SK-N-SH treated with all-trans-retinoic acid at 6 μM for 48 hours (cell line): ENCODE data around the gene IGF2R.

Experiments used
- ATAC-seq: fragments of 200-7000 bp; cut with Tn5 transposase; 3 replicates; pipeline ENCODE4 v1.9.1; 2020; ENCODE audit warnings: mild to moderate bottlenecking, moderate library complexity
- ARNTL ChIP-seq: fragments of 450-650 bp; formaldehyde crosslinking; IDR thresholded peaks from 2 replicates; pipeline ENCODE4 v1.5.0; 2020; ENCODE audit warnings: low read depth, mild to moderate bottlenecking, moderate library complexity, borderline replicate concordance
- BACH2 ChIP-seq: fragments of 250-450 bp; sonication (Bioruptor Pico); IDR thresholded peaks from 2 replicates; pipeline ENCODE4 v1.9.0; 2021; ENCODE audit warnings: mild to moderate bottlenecking, borderline replicate concordance
- CSDC2 ChIP-seq: fragments of 250-450 bp; sonication (Bioruptor Pico); IDR thresholded peaks from 2 replicates; pipeline ENCODE4 v1.5.0; 2020; ENCODE audit warnings: mild to moderate bottlenecking, moderate library complexity
- CSRNP3 ChIP-seq: fragments of 250-450 bp; sonication (Bioruptor Pico); IDR thresholded peaks from 2 replicates; pipeline ENCODE4 v1.5.1; 2021; ENCODE audit warnings: mild to moderate bottlenecking, moderate library complexity
- ESRRG ChIP-seq: fragments of 250-450 bp; sonication (Bioruptor Pico); IDR thresholded peaks from 2 replicates; pipeline ENCODE4 v1.6.1; 2021; ENCODE audit warnings: mild to moderate bottlenecking
- GLIS3 ChIP-seq: fragments of 250-450 bp; sonication (Bioruptor Pico); IDR thresholded peaks from 2 replicates; pipeline ENCODE4 v1.5.0; 2020; ENCODE audit warnings: mild to moderate bottlenecking, moderate library complexity
- ISL1 ChIP-seq: fragments of 250-450 bp; sonication (Bioruptor Pico); IDR thresholded peaks from 2 replicates; pipeline ENCODE4 v2.1.2; 2022; ENCODE audit warnings: mild to moderate bottlenecking, moderate library complexity
- OSR1 ChIP-seq: fragments of 250-450 bp; sonication (Bioruptor Pico); IDR thresholded peaks from 2 replicates; pipeline ENCODE4 v1.8.0; 2022; ENCODE audit warnings: moderate library complexity, mild to moderate bottlenecking, inconsistent platforms
- PATZ1 ChIP-seq: fragments of 250-450 bp; sonication (Bioruptor Pico); IDR thresholded peaks from 2 replicates; pipeline ENCODE4 v1.8.0; 2020; ENCODE audit warnings: mild to moderate bottlenecking, moderate library complexity, borderline replicate concordance
- RARB ChIP-seq: fragments of 250-450 bp; sonication (Bioruptor Pico); IDR thresholded peaks from 2 replicates; pipeline ENCODE4 v1.8.0; 2021; ENCODE audit warnings: mild to moderate bottlenecking, moderate library complexity
- SNAI2 ChIP-seq: fragments of 250-450 bp; sonication (Bioruptor Pico); IDR thresholded peaks from 2 replicates; pipeline ENCODE4 v1.5.0; 2020; ENCODE audit warnings: mild to moderate bottlenecking, moderate library complexity
- TOX ChIP-seq: fragments of 250-450 bp; sonication (Bioruptor Pico); IDR thresholded peaks from 2 replicates; pipeline ENCODE4 v1.8.0; 2021; ENCODE audit warnings: mild to moderate bottlenecking, moderate library complexity, borderline replicate concordance
- TSHZ2 ChIP-seq: fragments of 250-450 bp; sonication (Bioruptor Pico); IDR thresholded peaks from 2 replicates; pipeline ENCODE4 v1.5.0; 2020; ENCODE audit warnings: mild to moderate bottlenecking, moderate library complexity
- ZC3H10 ChIP-seq: fragments of 250-450 bp; sonication (Bioruptor Pico); IDR thresholded peaks from 2 replicates; pipeline ENCODE4 v1.5.1; 2021; ENCODE audit warnings: mild to moderate bottlenecking, moderate library complexity
- ZFP30 ChIP-seq: fragments of 450-650 bp; formaldehyde crosslinking; IDR thresholded peaks from 2 replicates; pipeline ENCODE4 v1.5.0; 2022; ENCODE audit warnings: mild to moderate bottlenecking, moderate library complexity
- ZNF70 ChIP-seq: fragments of 450-650 bp; formaldehyde crosslinking; IDR thresholded peaks from 2 replicates; pipeline ENCODE4 v1.5.0; 2020; ENCODE audit warnings: mild to moderate bottlenecking, moderate library complexity
- ZNF8 ChIP-seq: fragments of 450-650 bp; formaldehyde crosslinking; IDR thresholded peaks from 2 replicates; pipeline ENCODE4 v1.5.0; 2020; ENCODE audit warnings: mild to moderate bottlenecking, moderate library complexity
- TF ChIP-seq, protein P1 (sequence below): fragments of 250-450 bp; sonication (Bioruptor Pico); IDR thresholded peaks from 2 replicates; pipeline ENCODE4 v1.5.1; 2020; ENCODE audit warnings: low read depth, mild to moderate bottlenecking, moderate library complexity

IGF2R gene

DNA sequence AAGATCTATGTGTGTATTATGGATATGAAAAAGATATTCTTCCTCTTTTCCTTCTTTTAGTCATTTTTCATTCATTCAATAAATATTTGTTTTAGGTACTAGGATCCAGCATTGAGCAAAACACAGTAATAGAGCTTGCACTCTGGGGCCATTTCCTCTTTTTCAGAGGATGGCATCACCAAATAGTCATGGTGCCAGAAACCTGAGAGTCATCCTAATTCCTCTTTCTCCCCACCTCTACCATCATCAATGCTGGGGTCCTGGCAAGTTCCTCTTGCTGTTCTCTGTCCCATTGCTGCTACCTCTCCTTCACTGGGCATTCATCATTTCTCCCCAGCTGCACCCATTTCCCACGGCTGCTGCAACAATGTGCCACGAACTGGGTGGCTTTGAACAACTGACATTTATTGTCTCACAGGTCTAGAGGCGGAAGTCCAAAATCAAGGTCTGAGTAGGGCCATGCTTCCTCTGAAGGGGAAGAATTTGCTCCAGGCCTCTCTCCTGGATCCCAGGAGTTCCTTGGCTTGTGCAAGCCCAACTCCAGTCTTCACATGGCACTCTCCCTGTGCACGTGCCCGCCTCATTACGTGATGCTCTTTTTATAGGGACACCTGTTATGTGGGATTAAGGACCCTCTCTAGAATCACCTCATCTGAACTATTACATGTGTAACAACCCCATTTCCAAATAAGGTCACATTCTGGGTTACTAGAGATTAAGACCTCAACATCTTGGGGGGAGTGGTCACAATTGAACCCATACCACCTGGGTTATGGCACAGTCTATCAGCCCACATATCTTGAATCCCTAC lies 9.5 kb upstream of the IGF2R start:
- TF ChIP-seq ISL1 = no peak
- ATAC-seq = no peak

GRCh38 chr6:159959976-159960384 lies 8.9 kb upstream of the IGF2R start:
- ATAC-seq = no peak
- TF ChIP-seq ZFP30 (CRISPR knock-in tag) = no peak
- no peak for TF ChIP-seq GLIS3 (CRISPR knock-in tag)
- TF ChIP-seq CSRNP3 (CRISPR knock-in tag) = no peak
- TF ChIP-seq ZNF70 (CRISPR knock-in tag) = no peak

DNA sequence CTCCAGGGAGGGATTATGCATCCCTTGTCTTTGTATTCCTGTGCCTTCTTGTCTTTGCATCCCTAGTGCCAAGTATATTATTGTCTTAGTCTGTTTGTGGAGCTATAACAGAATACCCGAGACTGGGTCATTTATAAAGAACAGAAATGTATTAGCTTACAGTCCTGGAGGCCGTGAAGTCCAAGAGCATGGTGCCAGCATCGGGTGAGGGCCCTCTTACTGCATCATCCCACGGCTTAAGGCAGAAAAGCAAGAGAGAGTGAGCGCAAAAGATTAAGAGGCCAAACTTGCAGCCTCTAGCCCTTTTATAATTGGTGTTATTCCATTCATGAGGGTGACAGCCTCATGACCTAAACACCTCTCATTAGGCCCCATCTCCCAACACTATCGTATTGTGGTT lies 8.4 kb upstream of the IGF2R start:
- ATAC-seq = no peak
- TF ChIP-seq OSR1 (CRISPR knock-in tag) = no peak

DNA sequence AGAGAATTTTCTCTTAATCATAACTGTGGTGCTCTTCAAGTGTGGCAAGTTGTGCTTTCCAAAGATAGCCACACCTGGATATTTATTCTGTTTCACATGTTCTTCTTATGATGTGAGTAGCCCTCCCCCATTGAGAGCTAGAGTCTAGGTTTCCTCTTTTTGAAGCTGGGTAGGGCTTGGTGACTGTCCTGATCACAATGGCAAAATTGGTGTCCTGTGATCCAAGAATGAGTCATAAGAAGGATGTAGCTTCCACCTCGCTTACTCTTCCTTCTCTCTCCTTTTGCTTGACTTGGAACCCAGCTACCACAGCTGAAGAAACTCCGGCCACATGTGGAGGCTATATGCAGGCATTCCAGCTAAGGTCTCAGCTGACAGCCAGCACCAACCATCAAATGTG lies 7.4 kb upstream of the IGF2R start:
- no peak for ATAC-seq

GRCh38 chr6:159963111-159963510 lies 5.8 kb upstream of the IGF2R start:
- TF ChIP-seq ARNTL (CRISPR knock-in tag) = no peak
- TF ChIP-seq ZNF70 (CRISPR knock-in tag) = no peak
- no peak for TF ChIP-seq OSR1 (CRISPR knock-in tag)
- no peak for TF ChIP-seq ESRRG (CRISPR knock-in tag)
- TF ChIP-seq TSHZ2 (CRISPR knock-in tag) = no peak
- TF ChIP-seq PATZ1 (CRISPR knock-in tag) = no peak
- TF ChIP-seq ZFP30 (CRISPR knock-in tag) = no peak
- no peak for TF ChIP-seq SNAI2 (CRISPR knock-in tag)
- no peak for TF ChIP-seq BACH2 (CRISPR knock-in tag)
- TF ChIP-seq, protein P1, sequence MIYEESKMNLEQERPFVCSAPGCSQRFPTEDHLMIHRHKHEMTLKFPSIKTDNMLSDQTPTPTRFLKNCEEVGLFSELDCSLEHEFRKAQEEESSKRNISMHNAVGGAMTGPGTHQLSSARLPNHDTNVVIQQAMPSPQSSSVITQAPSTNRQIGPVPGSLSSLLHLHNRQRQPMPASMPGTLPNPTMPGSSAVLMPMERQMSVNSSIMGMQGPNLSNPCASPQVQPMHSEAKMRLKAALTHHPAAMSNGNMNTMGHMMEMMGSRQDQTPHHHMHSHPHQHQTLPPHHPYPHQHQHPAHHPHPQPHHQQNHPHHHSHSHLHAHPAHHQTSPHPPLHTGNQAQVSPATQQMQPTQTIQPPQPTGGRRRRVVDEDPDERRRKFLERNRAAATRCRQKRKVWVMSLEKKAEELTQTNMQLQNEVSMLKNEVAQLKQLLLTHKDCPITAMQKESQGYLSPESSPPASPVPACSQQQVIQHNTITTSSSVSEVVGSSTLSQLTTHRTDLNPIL (CRISPR knock-in tag) = no peak
- no peak for TF ChIP-seq ZC3H10 (CRISPR knock-in tag)
- TF ChIP-seq CSDC2 (CRISPR knock-in tag) = no peak
- TF ChIP-seq RARB (CRISPR knock-in tag) = no peak
- TF ChIP-seq ISL1 = no peak
- TF ChIP-seq GLIS3 (CRISPR knock-in tag) = no peak
- TF ChIP-seq TOX (CRISPR knock-in tag) = no peak
- TF ChIP-seq ZNF8 (CRISPR knock-in tag) = no peak
- no peak for ATAC-seq

More for the DNA sequence above, 7.4 kb upstream of the IGF2R start:
- TF ChIP-seq ZFP30 (CRISPR knock-in tag) = no peak
